Naive thymus-derived CD4-positive, alpha-beta T cell (primary cell): ENCODE data around the gene NEDD1. TPM values are rescaled to one million over a fixed set of nuclear protein-coding genes. Genes with fewer than 3 reads are reported as not detected.

Experiments used
- ATAC-seq: fragments of 150-1000 bp; cut with Tn5 transposase; 2 replicates; pipeline ENCODE4 v1.10.0; 2021; ENCODE audit warnings: mild to moderate bottlenecking, moderate library complexity
- CTCF ChIA-PET: fragments of 350-600 bp; sonication (Branson Sonifier 250); formaldehyde crosslinking; loops from one replicate; lab custom pipeline; 2021; ENCODE audit warnings: antibody characterized with exemption; lab: Charles Lee
- POLR2A ChIA-PET: fragments of 350-600 bp; sonication (Branson Sonifier 250); formaldehyde crosslinking; loops from one replicate; lab custom pipeline; 2021; ENCODE audit warnings: antibody characterized with exemption, inconsistent platforms; lab: Charles Lee
- DNase-seq, 9 donors: peaks; one replicate each; pipeline versions ENCODE4 v3.0.0 to v3.0.0-alpha.2; 2020 to 2022; ENCODE audit warnings: mixed read lengths in 1 of 9
- H3K27ac ChIP-seq: one replicate; pipeline ENCODE4 v1.7.0; 2013; ENCODE audit warnings: mild to moderate bottlenecking, low read depth, low read length, moderate library complexity
- H3K27me3 ChIP-seq, 2 donors: one replicate each; pipeline ENCODE4 v1.7.0; 2013; ENCODE audit warnings: low read length in 2 of 2, mild to moderate bottlenecking in 2 of 2, moderate library complexity in 2 of 2; ENCODE audit not compliant: control insufficient read depth in 2 of 2, insufficient read depth in 2 of 2
- H3K36me3 ChIP-seq, 3 experiments: 1 replicate in 2 of 3; 2 replicates in 1 of 3; pipeline ENCODE4 v1.7.0; 2013; ENCODE audit warnings: low read length in 3 of 3, mild to moderate bottlenecking in 3 of 3, moderate library complexity in 1 of 3; ENCODE audit not compliant: insufficient read depth in 3 of 3, control insufficient read depth in 2 of 3
- H3K4me1 ChIP-seq, 2 donors: one replicate each; pipeline ENCODE4 v1.7.0; 2013; ENCODE audit warnings: low read length in 2 of 2, mild to moderate bottlenecking in 2 of 2, moderate library complexity in 1 of 2; ENCODE audit not compliant: control insufficient read depth in 2 of 2, insufficient read depth in 2 of 2
- H3K4me3 ChIP-seq: 2 replicates; pipeline ENCODE4 v1.7.0; 2013; ENCODE audit warnings: mild to moderate bottlenecking, low read length
- H3K9me3 ChIP-seq, 3 experiments: 1 replicate in 2 of 3; 2 replicates in 1 of 3; pipeline ENCODE4 v1.7.0; 2013; ENCODE audit warnings: low read length in 3 of 3; ENCODE audit not compliant: control insufficient read depth in 2 of 3
- H3K27ac Mint-ChIP-seq, 9 donors: one replicate each; pipeline ENCODE4 v1.8.0; 2020 to 2022; ENCODE audit warnings: mixed read lengths in 9 of 9, mild to moderate bottlenecking in 8 of 9, moderate library complexity in 5 of 9, inconsistent platforms in 2 of 9
- H3K27me3 Mint-ChIP-seq, 5 donors: one replicate each; pipeline ENCODE4 v1.8.0; 2021 to 2022; ENCODE audit warnings: mixed read lengths in 5 of 5, mild to moderate bottlenecking in 1 of 5
- H3K36me3 Mint-ChIP-seq, 5 donors: one replicate each; pipeline ENCODE4 v1.8.0; 2020 to 2022; ENCODE audit warnings: mixed read lengths in 5 of 5, mild to moderate bottlenecking in 3 of 5, inconsistent platforms in 1 of 5
- H3K4me1 Mint-ChIP-seq, 7 donors: one replicate each; pipeline ENCODE4 v1.8.0; 2020 to 2022; ENCODE audit warnings: mixed read lengths in 7 of 7, mild to moderate bottlenecking in 3 of 7, inconsistent platforms in 1 of 7
- H3K4me3 Mint-ChIP-seq, 10 donors: one replicate each; pipeline ENCODE4 v1.8.0; 2020 to 2022; ENCODE audit warnings: mild to moderate bottlenecking in 10 of 10, mixed read lengths in 10 of 10, moderate library complexity in 6 of 10, inconsistent platforms in 2 of 10
- H3K9me3 Mint-ChIP-seq, 11 donors: one replicate each; pipeline ENCODE4 v1.8.0; 2020 to 2022; ENCODE audit warnings: mixed read lengths in 11 of 11, mild to moderate bottlenecking in 4 of 11, inconsistent platforms in 1 of 11, moderate library complexity in 1 of 11
- intact Hi-C, 2 donors: fragments of 100-400 bp; cut with micrococcal nuclease; formaldehyde crosslinking; loops; one replicate each; pipeline ENCODE4 v1.15.1; 2023
- polyA plus RNA-seq, 2 donors: library from polyadenylated mRNA; unstranded; fragments of 300-500 nt; fragmentation: Illumina TruSeq; gene quantifications; one replicate each; pipeline ENCODE4 v1.2.3, GENCODE V29; 2021
- total RNA-seq, 6 experiments: library from RNA in 5 of 6; stranded (reverse) in 5 of 6; gene quantifications; 1 replicate in 5 of 6; 2 replicates in 1 of 6; pipeline ENCODE4 v1.2.3 and lab custom pipeline; 2021 to 2026

NEDD1 gene
- total and polyA plus RNA-seq, 7 experiments from 2014 or later = 18.3 to 52.4 (median 24.1) TPM

- H3K4me1 Mint-ChIP-seq = no peaks in the 10 kb centered on the region
- intact Hi-C loops = no loop called here
Observed at GRCh38 chr12:96870946-96871345, 36.1 kb upstream of the NEDD1 start.

GRCh38 chr12:96872961-96873360 is 34.1 kb upstream of the NEDD1 start:
- ATAC-seq = no peak
- no peak for DNase-seq
- Mint-ChIP-seq H3K27ac (no peak overlapping the region), H3K36me3 (no peaks in the 10 kb centered on the region), H3K4me3 (no peak overlapping the region), H3K27me3 (peaks cover 6 to 33% (median 30%) of the 10 kb centered on the region in 5 donors), H3K9me3 (peaks cover 0 to 5% (median 0%) of the 10 kb centered on the region in 11 donors), H3K4me1 (no peaks in the 10 kb centered on the region)
- POLR2A ChIA-PET = no interaction called here
- H3K27me3 ChIP-seq = no peaks in the 10 kb centered on the region
- H3K4me3 ChIP-seq = no peak overlapping the region
- no peaks in the 10 kb centered on the region for H3K4me1 ChIP-seq
- intact Hi-C loops = no loop called here
- CTCF ChIA-PET = no interaction called here
- no peak overlapping the region for H3K27ac ChIP-seq
- no peaks in the 10 kb centered on the region for H3K36me3 ChIP-seq
- no peaks in the 10 kb centered on the region for H3K9me3 ChIP-seq

More at GRCh38 chr12:96870946-96871345, 36.1 kb upstream of the NEDD1 start:
- no peak overlapping the region for H3K27ac Mint-ChIP-seq
- ChIA-PET POLR2A (no interaction called here), CTCF (no interaction called here)
- no peaks in the 10 kb centered on the region for H3K9me3 ChIP-seq
- no peak overlapping the region for H3K4me3 Mint-ChIP-seq
- H3K36me3 ChIP-seq = no peaks in the 10 kb centered on the region
- no peaks in the 10 kb centered on the region for H3K36me3 Mint-ChIP-seq
- ATAC-seq (no peak), DNase-seq (no peak)
- H3K27ac ChIP-seq = no peak overlapping the region
- H3K4me1 ChIP-seq = no peaks in the 10 kb centered on the region
- H3K27me3 ChIP-seq = no peaks in the 10 kb centered on the region
- H3K27me3 Mint-ChIP-seq = peaks cover 9 to 36% (median 21%) of the 10 kb centered on the region in 5 donors
- no peak overlapping the region for H3K4me3 ChIP-seq
- peaks cover 0 to 5% (median 0%) of the 10 kb centered on the region in 11 donors for H3K9me3 Mint-ChIP-seq

DNA sequence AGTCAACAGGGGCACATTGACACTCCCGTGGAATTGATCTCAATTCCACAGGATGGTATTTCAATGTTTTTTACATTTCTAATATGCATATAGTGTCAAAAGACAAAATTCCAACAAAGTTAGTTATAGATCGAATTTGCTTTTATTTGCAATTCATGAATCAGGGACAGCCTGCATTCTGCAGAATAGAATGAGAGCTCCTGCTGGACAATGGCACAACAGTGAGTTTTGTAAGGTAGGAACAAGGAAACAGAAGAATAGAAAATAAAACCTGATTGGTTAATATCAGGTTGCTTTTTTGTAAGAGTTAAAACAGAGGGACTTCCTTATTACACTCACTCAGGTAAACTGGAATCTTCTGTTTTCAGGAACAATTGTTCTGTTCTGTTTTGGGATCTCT is 32.8 kb upstream of the NEDD1 start:
- no peak overlapping the region for H3K27ac Mint-ChIP-seq
- H3K4me3 Mint-ChIP-seq = no peak overlapping the region
- H3K9me3 ChIP-seq = no peaks in the 10 kb centered on the region
- no peaks in the 10 kb centered on the region for H3K36me3 Mint-ChIP-seq
- H3K9me3 Mint-ChIP-seq = peaks cover 0 to 5% (median 0%) of the 10 kb centered on the region in 11 donors
- peaks cover 10 to 37% (median 24%) of the 10 kb centered on the region in 5 donors for H3K27me3 Mint-ChIP-seq
- ChIA-PET POLR2A (no interaction called here), CTCF (no interaction called here)
- no peaks in the 10 kb centered on the region for H3K4me1 ChIP-seq
- H3K27me3 ChIP-seq = no peaks in the 10 kb centered on the region
- H3K27ac ChIP-seq = no peak overlapping the region
- DNase-seq = no peak
- no peak overlapping the region for H3K4me3 ChIP-seq
- ATAC-seq = no peak
- intact Hi-C loops = no loop called here
- H3K4me1 Mint-ChIP-seq = no peaks in the 10 kb centered on the region
- H3K36me3 ChIP-seq = no peaks in the 10 kb centered on the region

GRCh38 chr12:96876966-96877365 is 30.1 kb upstream of the NEDD1 start:
- intact Hi-C loops = no loop called here
- Mint-ChIP-seq H3K27me3 (peaks cover 9 to 28% (median 14%) of the 10 kb centered on the region in 5 donors), H3K4me3 (no peak overlapping the region), H3K27ac (no peak overlapping the region), H3K9me3 (peaks cover 0 to 2% (median 0%) of the 10 kb centered on the region in 11 donors), H3K36me3 (no peaks in the 10 kb centered on the region), H3K4me1 (no peaks in the 10 kb centered on the region)
- Histone ChIP-seq H3K4me3 (no peak overlapping the region), H3K27ac (no peak overlapping the region), H3K36me3 (no peaks in the 10 kb centered on the region), H3K9me3 (no peaks in the 10 kb centered on the region), H3K4me1 (no peaks in the 10 kb centered on the region), H3K27me3 (no peaks in the 10 kb centered on the region)
- ATAC-seq (no peak), DNase-seq (no peak)
- POLR2A ChIA-PET = no interaction called here
- CTCF ChIA-PET = no interaction called here

DNA sequence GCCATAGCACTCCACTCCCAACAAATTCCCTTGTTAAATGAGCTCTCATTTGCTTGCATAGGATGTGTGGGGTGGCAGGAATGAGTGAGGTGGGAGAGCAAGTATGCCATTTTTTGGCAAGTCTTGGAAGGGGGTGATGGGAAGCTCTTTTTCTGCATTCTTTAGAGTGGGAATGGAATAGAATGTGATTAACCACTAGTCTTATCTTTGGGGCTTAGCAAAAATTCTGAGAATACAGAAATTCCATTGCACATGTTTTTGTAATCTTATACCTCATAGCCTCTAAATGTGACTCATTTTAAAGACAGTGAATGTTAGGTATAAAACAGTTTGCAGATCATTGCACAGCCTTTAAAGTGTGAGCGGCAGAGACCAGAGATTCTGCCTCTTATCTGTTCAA is 28.4 kb upstream of the NEDD1 start:
- Histone ChIP-seq H3K9me3 (no peaks in the 10 kb centered on the region), H3K36me3 (no peaks in the 10 kb centered on the region), H3K27ac (no peak overlapping the region), H3K27me3 (no peaks in the 10 kb centered on the region), H3K4me1 (no peaks in the 10 kb centered on the region), H3K4me3 (no peak overlapping the region)
- no peaks in the 10 kb centered on the region for H3K36me3 Mint-ChIP-seq
- peaks cover 9 to 28% (median 14%) of the 10 kb centered on the region in 5 donors for H3K27me3 Mint-ChIP-seq
- H3K9me3 Mint-ChIP-seq = peaks cover 0 to 5% (median 0%) of the 10 kb centered on the region in 11 donors
- DNase-seq (no peak), ATAC-seq (no peak)
- H3K4me1 Mint-ChIP-seq = no peaks in the 10 kb centered on the region
- H3K4me3 Mint-ChIP-seq = no peak overlapping the region
- POLR2A ChIA-PET = no interaction called here
- no peak overlapping the region for H3K27ac Mint-ChIP-seq
- CTCF ChIA-PET = no interaction called here
- intact Hi-C loops = no loop called here

GRCh38 chr12:96879301-96879700 is 27.8 kb upstream of the NEDD1 start:
- H3K27ac Mint-ChIP-seq = no peak overlapping the region
- CTCF ChIA-PET = no interaction called here
- H3K4me3 ChIP-seq = no peak overlapping the region
- intact Hi-C loops = no loop called here
- H3K4me3 Mint-ChIP-seq = no peak overlapping the region
- ATAC-seq (no peak), DNase-seq (no peak)
- no peaks in the 10 kb centered on the region for H3K9me3 ChIP-seq
- no peaks in the 10 kb centered on the region for H3K27me3 ChIP-seq
- no peaks in the 10 kb centered on the region for H3K36me3 ChIP-seq
- H3K9me3 Mint-ChIP-seq = peaks cover 0 to 5% (median 0%) of the 10 kb centered on the region in 11 donors
- no peaks in the 10 kb centered on the region for H3K4me1 ChIP-seq
- H3K27ac ChIP-seq = no peak overlapping the region
- H3K36me3 Mint-ChIP-seq = no peaks in the 10 kb centered on the region
- H3K27me3 Mint-ChIP-seq = peaks cover 9 to 24% (median 14%) of the 10 kb centered on the region in 5 donors
- no peaks in the 10 kb centered on the region for H3K4me1 Mint-ChIP-seq
- POLR2A ChIA-PET = no interaction called here

DNA sequence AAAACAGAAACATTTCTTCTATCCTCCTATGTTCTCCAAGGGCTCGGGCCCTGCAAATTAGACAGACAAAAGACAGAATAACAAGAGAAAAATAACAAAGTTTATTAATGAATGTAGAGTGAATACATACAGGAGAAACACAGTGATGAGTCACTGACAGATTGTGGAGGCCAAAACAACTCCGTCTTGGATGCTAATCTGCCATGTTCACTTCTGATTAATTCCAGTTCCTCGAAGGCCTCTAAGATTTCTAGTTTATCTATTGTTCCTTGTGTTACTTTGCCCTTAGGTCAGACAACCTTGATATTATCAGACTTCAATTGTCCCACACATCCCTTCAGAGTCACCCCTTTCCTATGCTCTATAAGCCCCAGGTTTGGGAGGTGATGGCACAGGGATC is 26.8 kb upstream of the NEDD1 start:
- Histone ChIP-seq H3K27me3 (no peaks in the 10 kb centered on the region), H3K4me1 (no peaks in the 10 kb centered on the region), H3K4me3 (no peak overlapping the region), H3K36me3 (no peaks in the 10 kb centered on the region), H3K9me3 (no peaks in the 10 kb centered on the region), H3K27ac (no peak overlapping the region)
- POLR2A ChIA-PET = no interaction called here
- Mint-ChIP-seq H3K4me1 (no peaks in the 10 kb centered on the region), H3K27ac (no peak overlapping the region), H3K9me3 (peaks cover 0 to 5% (median 0%) of the 10 kb centered on the region in 11 donors), H3K4me3 (no peak overlapping the region), H3K36me3 (no peaks in the 10 kb centered on the region), H3K27me3 (peaks cover 9 to 22% (median 14%) of the 10 kb centered on the region in 5 donors)
- intact Hi-C loops = no loop called here
- CTCF ChIA-PET = no interaction called here
- ATAC-seq (no peak), DNase-seq (no peak)
